Neural progenitor cell (in vitro differentiated cells): ENCODE results near the gene CHI3L1.

Source experiments
- CTCF ChIP-seq: fragments of 200-600 bp; sonication (generic); IDR thresholded peaks from 2 replicates; pipeline ENCODE4 v1.5.1; 2017; ENCODE audit warnings: antibody characterized with exemption, mild to moderate bottlenecking
- EZH2 ChIP-seq: fragments of 200-600 bp; sonication (generic); IDR thresholded peaks from 2 replicates; pipeline ENCODE4 v1.6.1; 2017; ENCODE audit warnings: antibody characterized with exemption, mild to moderate bottlenecking, moderate library complexity
- EZH2phosphoT487 ChIP-seq: fragments of 200-600 bp; sonication (generic); IDR thresholded peaks from 2 replicates; pipeline ENCODE4 v1.6.1; 2017; ENCODE audit warnings: antibody characterized with exemption

- TF ChIP-seq CTCF: no peak
- TF ChIP-seq EZH2: no peak
- TF ChIP-seq EZH2phosphoT487: no peak
These were observed 17.5 kb downstream of the CHI3L1 start for GRCh38 chr1:203168991-203169390.
